Measurements from ENCODE around the gene P2RY6.
"Not testable (repeated sequence)": the region's sequence is repeated elsewhere in the genome, so short reads cannot be mapped to it uniquely, and the experiment has no call there.

The P2RY6 gene

DNA sequence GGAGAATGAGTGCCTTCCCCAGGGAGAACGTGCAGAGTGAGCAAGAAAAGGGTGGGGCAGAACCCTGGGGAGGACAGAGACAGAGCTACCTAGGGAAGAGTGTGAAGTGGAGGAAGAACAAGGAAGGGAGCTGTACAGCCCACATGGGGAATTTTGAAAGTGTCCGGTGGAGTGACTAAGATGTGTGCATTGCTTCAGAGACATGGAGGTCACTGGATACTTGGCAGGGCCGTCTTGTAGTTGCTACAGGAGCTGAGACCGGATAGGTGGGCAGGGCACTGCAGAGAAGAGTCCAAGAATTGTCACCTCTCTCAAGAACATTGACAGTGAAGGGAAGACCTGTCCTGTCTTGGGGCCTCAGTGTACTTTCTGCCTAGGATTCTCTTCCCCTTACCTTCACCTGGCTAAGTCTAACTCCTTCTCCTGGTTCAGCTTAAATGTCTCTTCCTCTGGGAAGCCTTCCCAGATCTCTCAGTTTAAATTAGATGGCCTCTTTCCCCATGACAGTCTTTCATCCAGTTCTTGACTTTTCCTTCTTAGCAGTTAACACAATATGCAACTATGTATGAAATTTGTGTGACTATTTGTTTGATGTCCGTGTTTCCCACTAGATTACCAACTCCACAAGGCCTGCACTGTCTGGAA is 9.2 kb upstream of the P2RY6 start:
- no peak for DNase-seq

DNA sequence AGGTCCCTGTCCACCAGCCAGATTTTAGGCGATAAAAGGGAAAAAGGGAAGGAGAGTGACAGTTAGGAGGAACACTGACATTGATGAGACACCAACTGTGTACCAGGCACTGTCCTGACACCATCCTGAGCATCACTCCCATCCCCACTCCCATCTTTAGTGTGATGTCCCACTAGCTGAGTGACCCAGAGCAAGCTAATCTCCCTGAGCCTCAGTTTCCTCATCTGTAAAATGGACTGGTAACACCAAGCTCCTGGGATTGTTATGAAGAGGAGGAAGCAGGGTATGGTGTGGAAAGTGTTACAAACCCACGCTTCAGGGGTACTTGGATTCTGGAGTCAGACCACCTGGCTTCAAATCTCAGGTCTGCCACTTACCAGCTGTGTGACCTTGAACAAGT is 8.5 kb upstream of the P2RY6 start:
- DNase-seq, result no peak

- DNase-seq, result no peak
These were observed 6.8 kb upstream of the P2RY6 start for GRCh38 chr11:73265278-73265810.

DNA sequence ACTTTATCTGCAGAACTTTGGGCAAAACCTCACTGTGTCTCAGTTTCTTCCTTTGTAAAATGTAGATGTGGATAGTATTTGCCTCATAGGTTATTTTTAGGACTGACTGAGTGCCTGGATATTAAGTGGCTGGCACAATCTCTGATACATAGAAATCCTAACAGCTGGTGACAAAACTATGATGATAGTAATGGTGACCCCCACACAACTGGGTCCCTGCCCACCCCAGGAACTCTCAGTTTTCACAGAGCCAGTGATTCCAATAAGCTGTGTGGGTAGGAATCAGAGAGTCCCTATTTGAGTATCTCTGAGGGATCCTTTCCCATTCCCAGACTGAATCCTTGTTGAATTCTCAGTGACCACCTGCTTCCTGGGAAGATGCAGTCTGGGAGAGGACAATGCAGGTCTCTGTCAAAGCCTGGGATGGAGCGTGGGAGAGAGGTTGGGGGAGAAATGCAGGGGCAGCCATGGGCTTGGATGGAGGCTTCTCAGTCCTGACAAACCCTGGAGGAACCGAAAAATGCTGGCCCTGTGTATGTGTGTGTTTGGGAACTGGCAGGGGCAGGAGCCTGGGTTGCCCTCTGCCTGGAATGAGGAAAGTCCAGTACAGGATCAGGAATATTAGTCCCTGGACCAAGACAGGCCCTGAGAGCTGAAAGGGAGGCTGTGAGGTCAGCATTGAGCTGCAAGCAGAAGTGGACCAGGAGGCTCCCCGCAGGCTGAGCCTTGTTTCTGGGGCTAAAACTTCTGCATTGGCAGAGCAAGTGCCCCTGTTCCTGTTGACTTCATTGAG is 6.1 kb upstream of the P2RY6 start:
- DNase-seq, result no peak

- DNase-seq, result no peak
These were observed 5.5 kb upstream of the P2RY6 start for GRCh38 chr11:73266646-73267020.

- DNase-seq, result no peak
These were observed 4.9 kb upstream of the P2RY6 start for GRCh38 chr11:73267122-73267846.

GRCh38 chr11:73267906-73268540 is 4.1 kb upstream of the P2RY6 start:
- no peak for DNase-seq

- DNase-seq, result no peak
These were observed 3.4 kb upstream of the P2RY6 start for GRCh38 chr11:73268671-73269271.

- no peak for DNase-seq
These were observed 2.6 kb upstream of the P2RY6 start for GRCh38 chr11:73269459-73270015.

DNA sequence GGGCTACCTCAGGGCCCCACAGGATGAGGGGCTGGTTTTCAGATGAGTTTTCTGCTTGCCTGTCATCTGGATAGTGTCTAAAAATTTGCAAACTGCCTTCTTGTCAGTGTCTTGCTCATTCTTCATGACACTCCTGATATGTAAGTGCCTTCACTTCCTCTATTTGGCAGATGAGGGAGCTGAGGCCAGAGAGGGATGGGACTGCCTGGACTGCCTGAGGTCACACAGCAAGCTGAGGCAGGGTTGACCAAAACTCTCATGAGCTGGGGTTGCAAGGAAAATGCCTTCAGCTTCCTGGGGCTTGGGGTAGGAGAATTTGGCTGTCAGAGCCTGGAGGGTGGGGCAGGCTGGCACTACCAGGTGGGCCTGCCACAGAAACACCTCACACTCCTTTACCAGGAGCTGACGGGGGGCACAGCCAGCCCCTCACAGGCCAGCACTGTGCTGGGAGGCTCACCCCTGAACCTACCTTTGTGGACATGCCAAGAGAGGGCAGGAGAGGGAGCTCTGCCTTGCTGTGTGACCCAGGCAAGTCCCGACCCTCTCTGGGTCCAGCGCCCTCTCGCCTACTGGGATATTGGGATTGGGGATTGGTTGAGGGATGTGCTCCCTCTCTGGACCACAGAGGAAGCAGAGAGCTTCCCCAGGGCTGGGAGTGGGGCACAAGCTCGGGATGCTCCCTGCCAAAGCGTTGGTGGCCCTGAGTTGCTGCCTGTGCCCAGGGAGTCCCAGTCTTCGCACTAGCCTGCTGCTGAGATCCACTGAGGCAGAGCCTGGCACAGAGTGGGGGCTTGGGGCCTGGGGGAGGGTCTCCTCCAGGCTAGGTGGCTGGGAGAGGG is 1.9 kb upstream of the P2RY6 start:
- DNase-seq, result no peak

DNA sequence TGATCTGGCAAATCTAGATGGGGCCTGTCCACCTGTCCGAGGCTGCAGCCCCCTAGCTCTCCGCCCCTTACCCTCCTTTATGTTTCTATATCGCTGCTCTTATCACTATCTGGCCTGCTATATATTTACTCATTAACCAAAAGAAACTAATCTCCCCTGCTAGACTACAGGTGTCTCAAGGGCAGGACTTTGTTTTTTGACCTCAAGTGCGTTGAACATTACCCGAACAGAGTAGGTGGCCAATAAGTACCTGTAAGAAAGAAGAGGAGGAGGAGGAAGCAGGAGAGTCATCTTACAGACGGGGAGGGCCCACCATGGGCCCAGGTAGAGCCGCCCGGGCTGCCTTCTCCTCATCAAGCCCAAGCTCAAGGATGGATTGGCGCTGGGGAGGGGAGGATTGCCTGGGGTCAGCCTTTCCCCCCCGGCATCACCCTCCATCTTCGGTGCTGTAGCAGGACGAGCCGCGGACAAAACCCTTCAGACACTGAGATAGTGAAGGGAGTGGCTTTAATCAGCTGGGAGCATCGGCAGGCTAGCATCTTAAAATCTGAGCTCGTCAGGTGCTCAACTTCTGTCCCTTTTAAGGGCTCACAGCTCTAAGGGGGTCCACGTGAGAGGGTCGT is 1.2 kb upstream of the P2RY6 start:
- DNase-seq, result no peak

- DNase-seq, result not testable (repeated sequence)
These were observed 666 bp upstream of the P2RY6 start for GRCh38 chr11:73271478-73271865.

DNA sequence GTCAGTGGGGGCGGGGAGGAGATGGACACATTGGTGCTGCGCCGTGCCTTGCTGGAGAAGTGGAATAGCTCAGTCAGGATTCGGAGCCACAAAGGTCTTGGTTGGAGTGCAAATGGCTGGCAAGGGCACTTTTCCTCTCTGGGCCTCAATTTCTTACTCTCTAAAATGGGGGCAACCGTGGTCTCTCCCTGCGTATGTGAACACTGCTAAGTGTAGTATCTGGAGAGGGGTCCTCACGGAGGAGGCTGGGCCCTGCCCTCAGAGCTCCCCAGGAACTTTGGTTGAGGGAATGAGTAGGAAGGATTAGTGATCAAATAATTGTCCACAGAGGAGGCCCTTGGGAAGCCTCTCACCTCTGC is 521 bp downstream of the P2RY6 start:
- DNase-seq, result no peak

DNA sequence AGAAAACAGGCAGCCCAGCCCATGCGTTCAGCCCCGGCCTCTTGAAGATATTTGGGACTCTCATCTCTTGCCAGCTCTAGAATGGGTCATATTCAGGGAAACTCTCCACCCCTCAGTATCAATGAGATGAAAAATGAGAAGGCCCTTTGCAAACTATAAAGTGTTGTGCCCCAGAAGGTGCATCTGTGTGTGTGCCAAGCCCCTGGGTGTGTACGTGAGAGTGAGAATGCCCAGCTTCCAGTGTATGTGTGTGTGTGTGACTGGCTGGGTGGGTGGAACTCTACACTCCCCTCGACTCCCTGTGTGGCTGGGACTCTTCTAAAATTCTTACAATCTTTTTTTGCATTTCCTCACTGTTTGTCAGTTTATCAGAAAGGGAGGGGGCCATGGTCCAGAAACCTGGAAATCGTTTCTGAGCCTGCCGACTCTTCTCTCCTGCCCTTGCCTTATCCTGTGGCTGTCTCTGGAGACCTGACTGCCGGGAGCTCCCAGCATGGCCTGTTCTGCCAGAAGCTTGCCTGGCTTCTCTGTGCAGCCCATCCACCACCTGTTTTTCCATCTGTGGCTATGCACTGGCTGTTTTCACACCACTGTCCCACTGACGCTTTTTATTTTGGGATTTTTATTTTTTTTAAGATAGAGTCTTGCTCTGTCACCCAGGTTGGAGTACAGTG is 1.2 kb downstream of the P2RY6 start:
- no peak for DNase-seq

- not testable (repeated sequence) for DNase-seq
These were observed 2.1 kb downstream of the P2RY6 start for GRCh38 chr11:73274191-73274590.

GRCh38 chr11:73274722-73275380 is 2.7 kb downstream of the P2RY6 start:
- DNase-seq, result no peak

DNA sequence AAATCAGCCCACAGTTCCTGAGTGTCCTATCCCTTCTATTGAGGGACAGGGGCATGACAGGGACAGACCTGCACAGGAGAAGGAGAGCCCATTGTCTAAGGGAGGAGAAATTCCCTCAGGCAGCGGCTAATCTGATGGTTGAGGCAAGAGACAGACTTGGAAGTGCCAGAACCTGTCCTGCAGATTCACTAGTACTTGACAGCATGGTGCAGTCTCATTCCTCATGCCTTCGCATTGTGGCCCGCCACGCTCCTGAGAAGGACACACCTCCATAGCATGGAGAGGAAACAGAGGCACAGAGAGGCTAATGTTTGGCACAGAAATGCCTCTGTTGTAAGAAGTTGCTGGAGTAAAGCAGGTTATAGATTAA is 3.2 kb downstream of the P2RY6 start:
- no peak for DNase-seq

DNA sequence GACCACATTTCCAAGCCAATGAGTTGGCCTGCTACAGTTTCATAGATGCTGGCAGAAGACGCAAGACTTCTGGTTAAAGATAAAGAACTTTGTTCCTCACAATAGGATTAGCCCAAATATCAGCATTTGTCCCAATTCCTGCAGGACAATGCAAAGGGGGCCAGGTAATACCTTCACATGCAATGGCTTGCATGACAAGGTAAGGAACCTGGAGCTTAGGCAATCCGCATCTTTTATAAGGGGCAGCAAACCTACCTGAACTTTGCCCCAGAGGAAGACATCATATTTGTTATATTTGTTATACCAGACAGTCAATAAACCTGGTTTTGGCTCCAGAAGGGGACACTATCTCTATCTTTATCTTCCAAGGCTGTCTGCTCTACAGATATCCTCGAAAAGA is 5.3 kb downstream of the P2RY6 start:
- DNase-seq, result no peak

GRCh38 chr11:73280626-73281025 is 8.5 kb downstream of the P2RY6 start:
- no peak for DNase-seq

- DNase-seq, result no peak
These were observed 9.1 kb downstream of the P2RY6 start for GRCh38 chr11:73281201-73281741.

Data from NCI-H748 treated with DMSO at 0.1 percent for 48 hours (cell line).